OCI-LY1 (cell line): ENCODE measurements around the gene FARS2.

Source experiments
- CTCF ChIP-seq: fragments of 200-600 bp; sonication (generic), shearing (Covaris generic); IDR thresholded peaks from 2 replicates; pipeline ENCODE4 v1.5.1; 2017; ENCODE audit warnings: mild to moderate bottlenecking, antibody characterized with exemption, low read length, moderate library complexity, mixed read lengths
- EZH2 ChIP-seq: fragments of 200-600 bp; sonication (generic), shearing (Covaris generic); IDR thresholded peaks from 2 replicates; pipeline ENCODE4 v1.8.0; 2017; ENCODE audit warnings: borderline replicate concordance, mixed run types, mild to moderate bottlenecking, antibody characterized with exemption, low read length, moderate library complexity, mixed read lengths

DNA sequence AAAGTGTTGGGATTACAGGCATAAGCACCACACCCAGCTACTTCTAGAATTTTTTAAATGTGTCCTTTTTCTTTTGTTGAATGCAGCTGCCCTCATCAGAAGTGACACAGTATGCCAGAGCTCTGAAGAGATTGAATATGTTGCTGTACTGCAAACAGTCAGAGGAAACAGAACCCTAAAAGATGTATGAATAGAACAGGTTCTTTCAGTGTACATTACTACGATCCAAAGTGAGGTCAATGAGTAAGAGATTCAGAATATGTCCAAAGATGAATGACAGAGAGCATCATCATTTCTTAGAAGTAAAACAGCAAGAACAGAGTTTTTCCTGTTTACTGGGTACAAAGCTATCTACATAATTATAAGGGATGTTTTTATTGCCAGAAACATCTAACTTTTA, 476.9 kb downstream of the FARS2 start:
- TF ChIP-seq CTCF (no peak), EZH2 (no peak)
